Suprapubic skin (tissue), 4 donors: ENCODE results near the gene TMEM171. TPM values are rescaled to one million over a fixed set of nuclear protein-coding genes. Genes with fewer than 3 reads are reported as not detected.

Experiments used
- DNase-seq, 2 donors: peaks; one replicate each; pipeline ENCODE4 v3.0.0-alpha.2; 2019; ENCODE audit warnings: low spot score in 2 of 2
- H3K27ac ChIP-seq: fragments of 200-600 bp; sonication (generic); one replicate; pipeline ENCODE4 v1.5.1; 2019
- H3K27me3 ChIP-seq: fragments of 200-600 bp; sonication (generic); one replicate; pipeline ENCODE4 v1.5.1; 2019
- H3K36me3 ChIP-seq: fragments of 200-600 bp; sonication (generic); one replicate; pipeline ENCODE4 v1.5.1; 2019
- H3K4me1 ChIP-seq: fragments of 200-600 bp; sonication (generic); one replicate; pipeline ENCODE4 v1.5.1; 2019
- H3K4me3 ChIP-seq: fragments of 200-600 bp; sonication (generic); one replicate; pipeline ENCODE4 v1.5.1; 2019; ENCODE audit warnings: mild to moderate bottlenecking
- H3K9me3 ChIP-seq: fragments of 200-600 bp; sonication (generic); one replicate; pipeline ENCODE4 v1.5.1; 2019
- EP300 ChIP-seq: sonication (generic); formaldehyde crosslinking; IDR thresholded peaks from one replicate; pipeline ENCODE4 v1.6.1; 2017; ENCODE audit warnings: antibody characterized with exemption
- POLR2A ChIP-seq, 2 donors: fragments of 450-650 bp; IDR thresholded peaks; one replicate each; pipeline ENCODE4 v1.6.1; 2017; ENCODE audit warnings: antibody characterized with exemption in 2 of 2, mild to moderate bottlenecking in 2 of 2, moderate library complexity in 2 of 2
- POLR2AphosphoS5 ChIP-seq, 3 donors: sonication (generic); formaldehyde crosslinking; IDR thresholded peaks; one replicate each; pipeline ENCODE4 v1.6.1; 2017; ENCODE audit warnings: antibody characterized with exemption in 3 of 3
- WGBS: methylation state at CpG from one replicate; pipeline ENCODE4 v1.1.5; 2018; 5-methylcytosine and 5-hydroxymethylcytosine counted together
- total RNA-seq, 4 donors: library from RNA; depleted of rRNA; stranded (reverse); fragments of >200 nt; gene quantifications; one replicate each; pipeline ENCODE4 v1.1.0, GENCODE V29; 2016
- TF ChIP-seq, protein P1 (sequence below), 2 donors: fragments of 200-600 bp in 1 of 2; fragments of 450-650 bp in 1 of 2; sonication (generic) in 1 of 2; IDR thresholded peaks; one replicate each; pipeline ENCODE4 v1.5.1; 2016 to 2019; ENCODE audit warnings: antibody characterized with exemption in 2 of 2, mild to moderate bottlenecking in 1 of 2, moderate library complexity in 1 of 2

TMEM171 gene
- total RNA-seq, 4 donors from 2014 or later = 1.1 to 1.7 (median 1.5) TPM; not detected in 1

DNA sequence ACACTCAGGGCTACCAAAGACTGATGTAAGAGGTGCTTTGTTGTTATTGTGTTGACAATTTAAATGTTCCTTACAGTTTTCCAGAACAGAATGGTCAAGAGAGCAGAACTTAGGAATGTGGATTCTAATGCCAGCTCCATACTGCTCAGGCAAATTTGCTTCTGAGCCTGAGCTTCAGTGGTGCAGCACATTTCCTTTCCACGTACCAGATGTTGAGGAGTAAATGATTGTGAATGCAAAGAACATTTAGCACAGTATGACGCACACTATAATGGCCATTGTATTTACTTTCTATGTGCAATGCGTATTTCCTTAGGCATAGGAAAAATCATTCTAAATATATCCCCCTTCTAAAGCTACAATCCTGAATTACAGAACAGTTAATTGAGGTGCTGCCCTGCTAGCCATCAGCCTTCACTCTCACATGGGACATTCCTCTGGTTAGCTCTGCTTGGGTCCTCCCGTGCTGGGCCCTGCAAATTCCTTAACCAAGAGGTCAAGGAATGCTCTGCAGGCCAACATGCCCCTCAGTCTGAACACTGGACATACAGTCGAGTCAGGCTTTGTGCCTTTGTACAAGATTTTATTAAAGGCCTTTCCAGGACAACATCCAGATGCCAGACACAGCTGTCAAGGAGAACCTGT is 31.5 kb downstream of the TMEM171 start:
- WGBS = 71% methylated on average over 4 of the region's 5 CpGs
- no peaks in the 10 kb centered on the region for H3K27me3 ChIP-seq

DNA sequence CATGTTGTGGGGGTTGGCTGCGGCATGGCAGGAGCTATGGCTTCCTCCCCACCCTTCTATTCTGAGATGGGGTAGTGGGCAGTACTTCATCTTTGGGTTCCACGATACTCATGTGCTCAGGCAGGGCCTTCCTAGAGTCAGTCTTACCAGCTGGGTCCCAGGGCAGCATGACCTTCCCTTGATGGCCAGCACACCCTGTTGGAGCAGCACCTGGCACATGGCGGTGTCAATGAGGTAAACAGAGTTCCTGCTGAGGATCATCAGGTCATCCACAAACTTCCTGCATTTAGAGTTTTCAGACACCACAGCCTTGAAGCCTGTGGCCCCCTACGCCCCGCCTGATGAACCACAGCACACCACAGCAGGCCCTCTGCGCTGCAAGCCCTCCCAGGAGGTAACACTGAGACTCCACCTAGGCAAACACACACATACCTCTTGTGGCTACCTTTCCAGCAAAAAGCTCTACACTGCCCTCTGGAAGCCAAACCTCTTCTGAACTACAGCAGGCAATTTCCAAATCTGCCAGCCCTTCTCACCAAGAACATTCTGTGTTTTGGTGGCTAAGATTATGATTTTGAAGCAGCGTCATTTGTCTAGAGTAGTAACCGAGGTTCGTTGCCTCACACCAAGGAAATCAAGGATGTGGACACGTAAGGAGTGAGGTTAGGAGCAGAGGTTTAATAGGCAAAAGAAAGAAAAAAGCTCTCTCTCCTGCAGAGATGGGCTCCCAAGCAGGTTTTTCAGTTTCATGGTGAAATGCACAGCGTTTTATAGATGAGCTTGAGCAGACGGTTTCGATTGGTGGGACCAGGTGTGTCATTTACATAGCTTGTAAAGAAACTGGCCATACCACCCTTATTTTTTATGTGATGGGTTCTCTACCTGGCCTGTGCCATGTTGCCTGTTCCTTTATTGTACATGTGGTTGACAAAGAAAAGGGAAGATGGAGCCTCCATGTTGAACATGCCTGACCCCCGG is 32.3 kb downstream of the TMEM171 start:
- no peaks in the 10 kb centered on the region for H3K4me1 ChIP-seq
- no peak overlapping the region for H3K27ac ChIP-seq
- WGBS = 79% methylated on average over 13 of the region's 14 CpGs
- DNase-seq = no peak
- H3K27me3 ChIP-seq = no peaks in the 10 kb centered on the region
- H3K9me3 ChIP-seq = no peaks in the 10 kb centered on the region
- no peaks in the 10 kb centered on the region for H3K36me3 ChIP-seq
- TF ChIP-seq, protein P1, sequence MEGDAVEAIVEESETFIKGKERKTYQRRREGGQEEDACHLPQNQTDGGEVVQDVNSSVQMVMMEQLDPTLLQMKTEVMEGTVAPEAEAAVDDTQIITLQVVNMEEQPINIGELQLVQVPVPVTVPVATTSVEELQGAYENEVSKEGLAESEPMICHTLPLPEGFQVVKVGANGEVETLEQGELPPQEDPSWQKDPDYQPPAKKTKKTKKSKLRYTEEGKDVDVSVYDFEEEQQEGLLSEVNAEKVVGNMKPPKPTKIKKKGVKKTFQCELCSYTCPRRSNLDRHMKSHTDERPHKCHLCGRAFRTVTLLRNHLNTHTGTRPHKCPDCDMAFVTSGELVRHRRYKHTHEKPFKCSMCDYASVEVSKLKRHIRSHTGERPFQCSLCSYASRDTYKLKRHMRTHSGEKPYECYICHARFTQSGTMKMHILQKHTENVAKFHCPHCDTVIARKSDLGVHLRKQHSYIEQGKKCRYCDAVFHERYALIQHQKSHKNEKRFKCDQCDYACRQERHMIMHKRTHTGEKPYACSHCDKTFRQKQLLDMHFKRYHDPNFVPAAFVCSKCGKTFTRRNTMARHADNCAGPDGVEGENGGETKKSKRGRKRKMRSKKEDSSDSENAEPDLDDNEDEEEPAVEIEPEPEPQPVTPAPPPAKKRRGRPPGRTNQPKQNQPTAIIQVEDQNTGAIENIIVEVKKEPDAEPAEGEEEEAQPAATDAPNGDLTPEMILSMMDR (IDR thresholded peaks at IDR 0.05) = no peak
- TF ChIP-seq POLR2AphosphoS5 (IDR thresholded peaks at IDR 0.05) (no peak), POLR2A (IDR thresholded peaks at IDR 0.05) (no peak), EP300 (no peak)
- no peak overlapping the region for H3K4me3 ChIP-seq

More for the DNA sequence above, 31.5 kb downstream of the TMEM171 start:
- TF ChIP-seq, protein P1 (IDR thresholded peaks at IDR 0.05) = no peak
- TF ChIP-seq EP300 = no peak
- TF ChIP-seq POLR2AphosphoS5 (IDR thresholded peaks at IDR 0.05) = no peak
- TF ChIP-seq POLR2A (IDR thresholded peaks at IDR 0.05) = no peak
- no peak overlapping the region for H3K27ac ChIP-seq
- H3K4me1 ChIP-seq = no peaks in the 10 kb centered on the region
- H3K36me3 ChIP-seq = no peaks in the 10 kb centered on the region
- H3K4me3 ChIP-seq = no peak overlapping the region
- no peak for DNase-seq
- no peaks in the 10 kb centered on the region for H3K9me3 ChIP-seq

DNA sequence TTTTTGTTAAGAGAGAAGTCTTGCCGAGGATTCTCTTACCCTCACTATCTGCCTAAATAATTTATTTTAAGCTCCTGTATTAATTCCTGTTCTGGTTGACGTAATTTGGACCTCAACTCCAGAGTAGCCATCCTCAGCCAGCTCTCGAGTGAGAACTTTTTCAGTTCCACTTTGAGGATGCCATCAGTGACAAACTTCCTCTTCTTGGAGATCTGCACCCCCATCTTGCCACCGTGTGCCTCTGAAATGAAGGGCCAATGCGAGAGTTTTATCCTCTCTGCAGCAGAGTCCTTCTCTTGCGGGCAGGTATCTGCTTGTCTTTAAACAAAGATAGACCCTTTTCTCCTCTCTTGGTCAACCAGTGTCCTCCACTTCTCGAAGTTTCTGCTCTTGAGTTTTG is 33.1 kb downstream of the TMEM171 start:
- H3K9me3 ChIP-seq = no peaks in the 10 kb centered on the region
- no peaks in the 10 kb centered on the region for H3K36me3 ChIP-seq
- no peak overlapping the region for H3K27ac ChIP-seq
- 80% methylated on average over 7 of the region's 7 CpGs for WGBS
- H3K4me3 ChIP-seq = no peak overlapping the region
- H3K27me3 ChIP-seq = no peaks in the 10 kb centered on the region
- no peak for TF ChIP-seq POLR2AphosphoS5 (IDR thresholded peaks at IDR 0.05)
- TF ChIP-seq EP300 = no peak
- TF ChIP-seq POLR2A (IDR thresholded peaks at IDR 0.05) = no peak
- TF ChIP-seq, protein P1 (IDR thresholded peaks at IDR 0.05) = no peak
- DNase-seq = no peak
- H3K4me1 ChIP-seq = no peaks in the 10 kb centered on the region

DNA sequence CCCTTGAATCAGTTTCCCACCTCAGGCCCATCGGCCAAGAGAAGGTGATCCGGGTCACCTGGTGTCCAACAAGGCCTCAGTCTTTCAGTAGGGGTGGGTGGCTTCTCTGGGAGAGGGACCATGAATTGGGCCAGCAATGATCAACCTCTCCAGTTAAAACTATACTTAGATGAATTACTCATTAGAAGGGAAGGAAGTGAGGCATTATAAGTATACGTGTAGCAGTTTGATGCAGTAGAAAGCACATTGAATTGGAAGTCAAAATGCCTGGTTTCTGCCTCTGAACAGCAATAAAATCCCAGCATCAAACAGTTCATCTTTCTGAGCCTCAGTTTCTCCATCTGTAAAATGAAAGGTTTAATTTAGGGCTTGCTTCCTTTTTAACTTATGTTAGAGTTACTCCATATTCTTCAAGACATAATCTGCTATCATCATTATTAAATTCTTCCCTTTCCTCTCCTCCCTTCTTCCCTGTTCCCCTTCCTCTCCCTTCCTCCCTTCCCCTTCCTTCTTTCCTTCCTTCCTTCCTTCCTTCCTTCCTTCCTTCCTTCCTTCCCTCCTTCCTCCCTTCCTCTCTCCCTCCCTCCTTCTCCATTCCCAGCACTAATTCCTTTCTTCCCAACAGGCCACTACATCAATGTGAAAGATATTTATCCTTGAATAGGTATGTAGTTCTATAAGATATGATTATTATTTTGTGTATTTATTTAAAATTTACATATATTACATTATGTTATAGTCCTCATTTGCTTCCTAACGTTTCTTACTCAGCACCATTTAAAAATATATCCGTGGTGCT is 34.0 kb downstream of the TMEM171 start:
- Histone ChIP-seq H3K27ac (no peak overlapping the region), H3K9me3 (no peaks in the 10 kb centered on the region), H3K4me3 (no peak overlapping the region), H3K36me3 (no peaks in the 10 kb centered on the region), H3K4me1 (no peaks in the 10 kb centered on the region), H3K27me3 (no peaks in the 10 kb centered on the region)
- no peak for DNase-seq
- TF ChIP-seq POLR2A (IDR thresholded peaks at IDR 0.05) = no peak
- TF ChIP-seq EP300 = no peak
- no peak for TF ChIP-seq POLR2AphosphoS5 (IDR thresholded peaks at IDR 0.05)
- TF ChIP-seq, protein P1 (IDR thresholded peaks at IDR 0.05) = no peak
- WGBS = 78% methylated on average over 5 of the region's 5 CpGs
